Esophagus muscularis mucosa (tissue), 4 donors: ENCODE measurements around the gene RENBP. TPM values are rescaled to one million over a fixed set of nuclear protein-coding genes. Genes with fewer than 3 reads are reported as not detected.

ENCODE experiments used
- DNase-seq: peaks from one replicate; pipeline ENCODE4 v3.0.0-alpha.2; 2017; ENCODE audit errors: extremely low spot score
- H3K27ac ChIP-seq, 4 donors: fragments of 200-600 bp; sonication (generic); replicated peaks in 1 of 4; 1 replicate in 3 of 4; 2 replicates in 1 of 4; pipeline ENCODE4 v1.5.1; 2016 to 2019; ENCODE audit warnings: mild to moderate bottlenecking in 1 of 4
- H3K27me3 ChIP-seq, 4 donors: fragments of 200-600 bp; sonication (generic); one replicate each; pipeline versions ENCODE4 v1.5.1 to v1.6.0; 2016 to 2019
- H3K36me3 ChIP-seq, 4 donors: fragments of 200-600 bp; sonication (generic); one replicate each; pipeline ENCODE4 v1.5.1; 2016 to 2019
- H3K4me1 ChIP-seq, 4 donors: fragments of 200-600 bp; sonication (generic); one replicate each; pipeline ENCODE4 v1.5.1; 2016 to 2019
- H3K4me3 ChIP-seq, 4 donors: fragments of 200-600 bp; sonication (generic); 1 replicate in 2 of 4; 2 replicates in 2 of 4; pipeline ENCODE4 v1.5.1; 2016 to 2019; ENCODE audit warnings: mild to moderate bottlenecking in 4 of 4, moderate library complexity in 1 of 4
- H3K9me3 ChIP-seq, 4 donors: fragments of 200-600 bp; sonication (generic); 1 replicate in 3 of 4; 2 replicates in 1 of 4; pipeline ENCODE4 v1.5.1; 2016 to 2019
- EP300 ChIP-seq: sonication (generic); formaldehyde crosslinking; IDR thresholded peaks from one replicate; pipeline ENCODE4 v1.6.1; 2017; ENCODE audit warnings: antibody characterized with exemption
- POLR2A ChIP-seq: fragments of 450-650 bp; IDR thresholded peaks from one replicate; pipeline ENCODE4 v1.6.1; 2017; ENCODE audit warnings: antibody characterized with exemption, moderate library complexity, mild to moderate bottlenecking, low read depth
- POLR2AphosphoS5 ChIP-seq, 2 donors: sonication (generic); formaldehyde crosslinking; IDR thresholded peaks; one replicate each; pipeline ENCODE4 v1.6.1; 2017; ENCODE audit warnings: antibody characterized with exemption in 2 of 2
- WGBS: methylation state at CpG from one replicate; pipeline ENCODE4 v1.1.5; 2018; 5-methylcytosine and 5-hydroxymethylcytosine counted together
- intact Hi-C: fragments of 100-400 bp; cut with DNase I; formaldehyde crosslinking; loops from one replicate; pipeline ENCODE4 v1.15.1; 2023
- total RNA-seq, 4 donors: library from RNA; depleted of rRNA; stranded (reverse); fragments of >200 nt; gene quantifications; one replicate each; pipeline versions ENCODE4 v1.1.0 to v1.2.1, GENCODE V29; 2016
- TF ChIP-seq, protein P1 (sequence below), 3 experiments: fragments of 200-600 bp in 2 of 3; fragments of 450-650 bp in 1 of 3; sonication (generic) in 2 of 3; IDR thresholded peaks; one replicate each; pipeline ENCODE4 v1.5.1; 2017 to 2019; ENCODE audit warnings: antibody characterized with exemption in 3 of 3, mild to moderate bottlenecking in 2 of 3, moderate library complexity in 1 of 3

Gene RENBP
- total RNA-seq, 4 donors from 2014 or later: 8.0 to 12.6 (median 9.1) TPM

DNA sequence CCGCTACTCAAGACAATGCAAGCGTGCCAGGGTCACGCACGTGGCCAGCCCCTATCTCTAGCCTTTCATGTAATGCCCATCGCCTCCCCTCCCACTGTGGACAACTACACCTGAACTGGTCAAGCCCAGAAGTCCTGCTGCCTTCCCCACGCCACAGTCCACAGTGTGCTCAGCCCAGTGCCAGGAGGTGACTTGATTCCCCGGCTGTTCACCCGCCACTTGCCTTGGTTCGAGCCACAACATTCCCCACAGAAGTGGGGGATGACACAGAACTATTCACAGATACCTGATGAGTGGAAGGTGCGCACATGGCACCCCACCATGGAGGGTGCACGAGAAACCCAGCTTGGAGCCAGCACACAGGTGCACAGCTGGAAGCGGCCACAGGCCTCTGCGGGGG, 25.2 kb downstream of the RENBP start:
- intact Hi-C loops: no loop called here
- no peak overlapping the region for H3K27ac ChIP-seq
- H3K4me3 ChIP-seq: no peak overlapping the region
- no peaks in the 10 kb centered on the region for H3K27me3 ChIP-seq
- WGBS: 96% methylated on average over 8 of the region's 13 CpGs
- no peaks in the 10 kb centered on the region for H3K9me3 ChIP-seq
- H3K36me3 ChIP-seq: no peaks in the 10 kb centered on the region
- H3K4me1 ChIP-seq: peaks cover 22 to 39% (median 37%) of the 10 kb centered on the region in 4 donors
- TF ChIP-seq POLR2A (no peak), POLR2AphosphoS5 (IDR thresholded peaks at IDR 0.05) (no peak), EP300 (no peak)
- TF ChIP-seq, protein P1, sequence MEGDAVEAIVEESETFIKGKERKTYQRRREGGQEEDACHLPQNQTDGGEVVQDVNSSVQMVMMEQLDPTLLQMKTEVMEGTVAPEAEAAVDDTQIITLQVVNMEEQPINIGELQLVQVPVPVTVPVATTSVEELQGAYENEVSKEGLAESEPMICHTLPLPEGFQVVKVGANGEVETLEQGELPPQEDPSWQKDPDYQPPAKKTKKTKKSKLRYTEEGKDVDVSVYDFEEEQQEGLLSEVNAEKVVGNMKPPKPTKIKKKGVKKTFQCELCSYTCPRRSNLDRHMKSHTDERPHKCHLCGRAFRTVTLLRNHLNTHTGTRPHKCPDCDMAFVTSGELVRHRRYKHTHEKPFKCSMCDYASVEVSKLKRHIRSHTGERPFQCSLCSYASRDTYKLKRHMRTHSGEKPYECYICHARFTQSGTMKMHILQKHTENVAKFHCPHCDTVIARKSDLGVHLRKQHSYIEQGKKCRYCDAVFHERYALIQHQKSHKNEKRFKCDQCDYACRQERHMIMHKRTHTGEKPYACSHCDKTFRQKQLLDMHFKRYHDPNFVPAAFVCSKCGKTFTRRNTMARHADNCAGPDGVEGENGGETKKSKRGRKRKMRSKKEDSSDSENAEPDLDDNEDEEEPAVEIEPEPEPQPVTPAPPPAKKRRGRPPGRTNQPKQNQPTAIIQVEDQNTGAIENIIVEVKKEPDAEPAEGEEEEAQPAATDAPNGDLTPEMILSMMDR (IDR thresholded peaks at IDR 0.05): no peak
- no peak for DNase-seq

DNA sequence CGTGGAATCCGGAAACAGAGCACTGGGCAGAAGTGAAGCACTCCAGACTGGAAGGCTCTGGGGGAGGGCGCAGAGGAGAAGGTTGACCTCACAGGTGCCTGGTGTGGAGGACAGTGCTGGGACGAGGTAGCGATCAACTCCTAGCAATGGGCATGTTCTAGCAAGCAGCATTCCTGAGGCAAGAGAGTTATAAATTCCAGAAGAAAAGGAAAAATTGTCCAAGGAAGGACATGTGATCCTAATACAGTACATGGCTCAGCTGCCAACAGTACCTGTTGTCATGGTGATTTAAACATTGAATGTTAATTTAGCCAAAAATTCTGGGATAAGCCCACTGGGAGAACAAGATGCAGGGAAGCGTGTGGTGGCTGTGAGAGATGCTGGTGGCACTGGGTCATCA, 26.6 kb downstream of the RENBP start:
- TF ChIP-seq POLR2A (no peak), POLR2AphosphoS5 (IDR thresholded peaks at IDR 0.05) (no peak), EP300 (no peak)
- TF ChIP-seq, protein P1 (IDR thresholded peaks at IDR 0.05): no peak
- Histone ChIP-seq H3K27ac (no peak overlapping the region), H3K4me1 (peaks cover 13 to 25% (median 23%) of the 10 kb centered on the region in 4 donors), H3K36me3 (no peaks in the 10 kb centered on the region), H3K9me3 (no peaks in the 10 kb centered on the region), H3K27me3 (no peaks in the 10 kb centered on the region), H3K4me3 (no peak overlapping the region)
- no peak for DNase-seq
- WGBS: 76% methylated on average over 6 of the region's 6 CpGs
- intact Hi-C loops: no loop called here

DNA sequence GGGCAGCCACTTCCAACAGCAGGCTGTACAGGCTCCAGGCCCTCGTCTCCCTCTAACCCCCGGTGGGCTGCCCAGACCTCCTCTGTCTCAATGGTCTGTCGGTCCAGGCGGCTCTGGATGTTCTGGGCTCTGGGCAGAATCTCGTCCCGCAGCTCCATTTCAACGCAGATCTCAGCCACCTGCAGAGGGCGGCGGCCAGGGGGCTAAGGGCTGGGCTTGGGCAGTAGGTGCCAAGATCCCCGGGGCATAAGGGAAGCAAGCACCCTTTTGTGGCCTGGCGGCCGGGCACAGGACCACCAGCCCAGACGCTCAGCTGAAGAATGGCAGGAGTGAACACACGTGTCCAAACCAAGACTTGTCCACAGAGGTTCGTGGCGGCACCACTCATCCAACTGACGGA, 30.7 kb downstream of the RENBP start:
- Histone ChIP-seq H3K9me3 (no peaks in the 10 kb centered on the region), H3K27me3 (no peaks in the 10 kb centered on the region), H3K27ac (no peak overlapping the region), H3K4me3 (no peak overlapping the region), H3K36me3 (no peaks in the 10 kb centered on the region), H3K4me1 (no peaks in the 10 kb centered on the region)
- intact Hi-C loops: no loop called here
- WGBS: 88% methylated on average over 12 of the region's 17 CpGs
- TF ChIP-seq POLR2A (no peak), EP300 (no peak), POLR2AphosphoS5 (IDR thresholded peaks at IDR 0.05) (no peak)
- TF ChIP-seq, protein P1 (IDR thresholded peaks at IDR 0.05): no peak
- DNase-seq: no peak

DNA sequence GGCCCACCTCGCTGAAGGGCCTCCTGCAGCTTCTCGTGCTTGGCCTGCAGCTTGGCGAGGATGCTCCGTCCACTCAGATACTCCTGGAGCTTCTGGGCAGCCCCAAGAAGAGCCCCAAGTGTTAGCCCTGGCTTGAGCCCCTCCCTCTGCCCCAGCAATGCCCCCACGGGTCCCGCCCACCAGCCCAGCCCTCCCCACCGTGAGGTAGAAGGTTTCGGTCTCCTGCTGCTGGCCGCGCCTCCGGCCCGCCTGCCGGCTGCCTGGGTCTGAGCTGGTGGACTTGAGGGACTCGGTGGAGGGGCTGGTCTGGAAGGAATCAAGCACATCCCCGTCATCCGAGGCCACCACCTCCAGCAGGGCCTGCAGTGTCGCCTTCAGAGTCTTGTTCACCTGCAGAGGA, 31.2 kb downstream of the RENBP start:
- Histone ChIP-seq H3K9me3 (no peaks in the 10 kb centered on the region), H3K27me3 (no peaks in the 10 kb centered on the region), H3K4me1 (no peaks in the 10 kb centered on the region), H3K27ac (no peak overlapping the region), H3K4me3 (no peak overlapping the region), H3K36me3 (no peaks in the 10 kb centered on the region)
- 100% methylated on average over 3 of the region's 17 CpGs for WGBS
- TF ChIP-seq POLR2A: no peak
- intact Hi-C loops: no loop called here
- no peak for DNase-seq

DNA sequence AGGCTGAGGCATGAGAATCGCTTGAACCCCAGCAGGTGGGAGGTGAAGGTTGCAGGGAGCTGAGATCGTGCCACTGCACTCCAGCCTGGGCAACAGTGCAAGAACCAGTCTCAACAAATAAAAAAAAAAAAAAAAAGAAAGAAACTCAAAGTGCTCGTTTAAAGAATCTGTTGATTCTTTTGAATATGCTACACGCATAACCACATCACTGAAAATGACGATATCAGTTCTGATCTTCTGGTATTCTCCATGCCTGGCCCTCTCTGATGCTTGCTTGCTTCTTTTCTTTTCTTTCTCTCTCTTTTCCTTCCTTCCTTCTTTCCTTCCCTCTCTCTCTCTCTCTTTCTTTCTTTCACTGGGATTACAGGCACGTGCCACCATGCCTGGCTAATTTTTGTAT, 32.6 kb downstream of the RENBP start:
- H3K36me3 ChIP-seq: no peaks in the 10 kb centered on the region
- no peaks in the 10 kb centered on the region for H3K27me3 ChIP-seq
- no peak overlapping the region for H3K27ac ChIP-seq
- no peaks in the 10 kb centered on the region for H3K4me1 ChIP-seq
- no peaks in the 10 kb centered on the region for H3K9me3 ChIP-seq
- intact Hi-C loops: no loop called here
- 89% methylated on average over 6 of the region's 6 CpGs for WGBS
- DNase-seq: no peak
- TF ChIP-seq POLR2AphosphoS5 (IDR thresholded peaks at IDR 0.05) (no peak), POLR2A (no peak), EP300 (no peak)
- TF ChIP-seq, protein P1 (IDR thresholded peaks at IDR 0.05): no peak
- H3K4me3 ChIP-seq: no peak overlapping the region
